Ovary (tissue), 9 donors: ENCODE results near the gene NHLH1. TPM values are rescaled to one million over a fixed set of nuclear protein-coding genes. Genes with fewer than 3 reads are reported as not detected.

Experiments
- DNase-seq, 5 donors: peaks; one replicate each; pipeline ENCODE4 v3.0.0-alpha.2; 2019 to 2020
- H3K27ac ChIP-seq, 2 donors: fragments of 200-600 bp; one replicate each; pipeline versions ENCODE4 v1.5.1 to v1.8.0; 2019 to 2022
- H3K27me3 ChIP-seq: fragments of 200-600 bp; one replicate; pipeline ENCODE4 v1.8.0; 2022
- H3K36me3 ChIP-seq: fragments of 200-600 bp; sonication (generic); one replicate; pipeline ENCODE4 v1.5.1; 2019
- H3K4me1 ChIP-seq: one replicate; pipeline ENCODE4 v1.8.1; 2013; ENCODE audit warnings: mild to moderate bottlenecking, moderate library complexity; ENCODE audit not compliant: insufficient read depth
- H3K4me3 ChIP-seq: fragments of 200-600 bp; sonication (generic); one replicate; pipeline ENCODE4 v1.5.1; 2017
- H3K9me3 ChIP-seq, 2 donors: fragments of 200-600 bp in 1 of 2; sonication (generic) in 1 of 2; one replicate each; pipeline versions ENCODE4 v1.5.1 to v1.8.1; 2013 to 2019; ENCODE audit warnings: mild to moderate bottlenecking in 1 of 2, moderate library complexity in 1 of 2
- CTCF ChIP-seq, 3 donors: fragments of 450-650 bp in 2 of 3; fragments of 200-600 bp in 1 of 3; IDR thresholded peaks; one replicate each; pipeline versions ENCODE4 v1.5.1 to v1.8.0; 2016 to 2022; ENCODE audit warnings: antibody characterized with exemption in 3 of 3, mild to moderate bottlenecking in 1 of 3
- EP300 ChIP-seq: sonication (generic); formaldehyde crosslinking; IDR thresholded peaks from one replicate; pipeline ENCODE4 v1.6.1; 2017; ENCODE audit warnings: antibody characterized with exemption
- POLR2A ChIP-seq: fragments of 450-650 bp; IDR thresholded peaks from one replicate; pipeline ENCODE4 v1.6.1; 2017; ENCODE audit warnings: antibody characterized with exemption, mild to moderate bottlenecking, moderate library complexity
- WGBS, 3 donors: extraction: QIAGEN DNeasy Blood & Tissue Kit in 1 of 3; methylation state at CpG; one replicate each; pipeline versions ENCODE4 v1.1.5 to v1.1.7; 2013 to 2017; 5-methylcytosine and 5-hydroxymethylcytosine counted together
- intact Hi-C, 4 donors: fragments of 100-400 bp; cut with DNase I; formaldehyde crosslinking; loops; one replicate each; pipeline versions ENCODE4 v1.11.0 to v1.15.1; 2022 to 2023
- polyA plus RNA-seq, 2 donors: library from polyadenylated mRNA; stranded (reverse); fragments of 200-250 nt in 1 of 2; fragments of 350-450 nt in 1 of 2; fragmentation: Illumina TruSeq in 1 of 2; extraction: RNeasy Lipid Tissue Mini Kit (QIAGEN cat#74804) in 1 of 2; gene quantifications; one replicate each; pipeline ENCODE4 v1.2.3, GENCODE V29; 2013 to 2014
- total RNA-seq, 7 donors: library from RNA; depleted of rRNA in 2 of 7; stranded (reverse); fragments of >200 nt in 2 of 7; fragmentation: NEBNext Ultra II Directional in 3 of 7; extraction: Animal tissue kit (Norgen Biotek cat#: 25700) in 3 of 7; gene quantifications; one replicate each; pipeline versions ENCODE4 v1.1.0 to v1.2.4, GENCODE V29; 2016 to 2023
- donor health status: DM: no; HTN: no; CAD: no; lungs with moderate emphysema.
- donor health status: DM: no; HTN: no; CAD: no.
- donor health status: Bipolar disorder and iron deficiency.
- donor health status: DM: yes; HTN: yes; CAD: no.
- donor health status: DM: no; HTN: no; CAD: no.
- donor health status: DM: yes; HTN: yes; CAD: no.

The NHLH1 gene
- total and polyA plus RNA-seq, 9 donors = 0.02 to 0.20 (median 0.08) TPM; not detected in 4

DNA sequence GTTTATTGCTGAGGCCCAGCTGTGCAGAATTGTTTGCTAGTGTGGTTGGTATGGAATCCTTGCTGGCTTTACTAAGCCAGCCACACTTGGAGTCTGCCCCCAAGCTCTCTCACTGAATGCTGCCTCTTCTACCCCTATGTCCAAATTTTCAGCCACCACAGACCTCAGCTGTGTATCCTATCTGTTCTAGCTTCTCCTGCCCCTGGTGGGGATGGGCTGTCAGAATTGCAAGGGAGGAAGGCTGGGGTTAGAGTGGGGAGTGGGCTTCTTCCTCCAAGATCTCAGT lies 4.4 kb downstream of the NHLH1 start:
- no peak for DNase-seq
- H3K4me1 ChIP-seq = no peaks in the 10 kb centered on the region
- no peak overlapping the region for H3K27ac ChIP-seq
- H3K27me3 ChIP-seq = no peaks in the 10 kb centered on the region
- H3K4me3 ChIP-seq = no peak overlapping the region
- no peak for TF ChIP-seq EP300
- TF ChIP-seq CTCF (IDR thresholded peaks at IDR 0.05) = no peak
- no peak for TF ChIP-seq POLR2A
- H3K9me3 ChIP-seq = no peaks in the 10 kb centered on the region
- intact Hi-C loops = loop anchor here in 1 of 4 donors (10.0 kb wide), 1 partner anchor 176 kb away; the partner anchor contains the start of gene CASQ1
- no peaks in the 10 kb centered on the region for H3K36me3 ChIP-seq

DNA sequence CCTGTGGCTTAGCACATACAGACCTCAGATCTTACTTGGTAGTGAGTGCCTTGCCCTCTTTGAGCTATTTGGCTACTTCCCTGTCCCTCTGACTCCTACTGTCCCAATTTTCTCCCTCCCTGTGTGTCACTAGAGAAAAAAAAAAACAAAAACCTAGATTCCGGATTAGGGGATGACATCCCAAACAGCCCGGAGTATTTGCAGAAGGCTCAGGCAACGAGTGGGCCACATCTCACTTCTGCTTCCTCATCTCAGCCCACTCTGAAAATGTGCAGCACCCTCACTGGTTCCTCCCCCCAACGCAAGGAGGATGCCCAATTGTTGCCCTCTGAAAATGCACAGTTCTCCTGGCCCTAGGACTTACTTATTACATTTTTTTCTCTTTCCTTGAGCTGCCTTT lies 4.9 kb downstream of the NHLH1 start:
- intact Hi-C loops = loop anchor here in 1 of 4 donors (10.0 kb wide), 1 partner anchor 177 kb away; the partner anchor contains the start of gene CASQ1
- no peaks in the 10 kb centered on the region for H3K36me3 ChIP-seq
- no peak for TF ChIP-seq POLR2A
- TF ChIP-seq EP300 = no peak
- TF ChIP-seq CTCF (IDR thresholded peaks at IDR 0.05) = no peak
- H3K4me1 ChIP-seq = no peaks in the 10 kb centered on the region
- WGBS, 3 donors = 80 to 89% (median 89%) methylated on average over 4 of the region's 4 CpGs
- H3K9me3 ChIP-seq = no peaks in the 10 kb centered on the region
- no peaks in the 10 kb centered on the region for H3K27me3 ChIP-seq
- H3K27ac ChIP-seq = no peak overlapping the region
- no peak overlapping the region for H3K4me3 ChIP-seq
- DNase-seq = no peak

- Histone ChIP-seq H3K27me3 (no peaks in the 10 kb centered on the region), H3K36me3 (no peaks in the 10 kb centered on the region), H3K9me3 (no peaks in the 10 kb centered on the region), H3K4me1 (no peaks in the 10 kb centered on the region), H3K27ac (no peak overlapping the region), H3K4me3 (no peak overlapping the region)
- intact Hi-C loops = loop anchor here in 1 of 4 donors (10.0 kb wide), 1 partner anchor 179 kb away; the partner anchor contains the start of gene CASQ1
- no peak for DNase-seq
- 78 to 88% (median 79%) methylated on average over 4 of the region's 4 CpGs for WGBS, 3 donors
- TF ChIP-seq EP300 (no peak), POLR2A (no peak), CTCF (IDR thresholded peaks at IDR 0.05) (no peak)
Observed at GRCh38 chr1:160373696-160374095, 6.8 kb downstream of the NHLH1 start.

GRCh38 chr1:160374306-160375110 lies 7.6 kb downstream of the NHLH1 start:
- no peaks in the 10 kb centered on the region for H3K27me3 ChIP-seq
- no peaks in the 10 kb centered on the region for H3K9me3 ChIP-seq
- no peak overlapping the region for H3K4me3 ChIP-seq
- 31 to 39% (median 36%) methylated on average over 6 of the region's 6 CpGs for WGBS, 3 donors
- no peak for DNase-seq
- intact Hi-C loops = loop anchor here in 1 of 4 donors (10.0 kb wide), 1 partner anchor 180 kb away; the partner anchor contains the start of gene CASQ1
- H3K36me3 ChIP-seq = no peaks in the 10 kb centered on the region
- no peaks in the 10 kb centered on the region for H3K4me1 ChIP-seq
- H3K27ac ChIP-seq = no peak overlapping the region
- TF ChIP-seq CTCF (IDR thresholded peaks at IDR 0.05) (no peak), POLR2A (no peak), EP300 (no peak)
